SK-N-SH (cell line): Measurements from ENCODE around the gene NTSR1. TPM values are rescaled to one million over a fixed set of nuclear protein-coding genes. Genes with fewer than 3 reads are reported as not detected.

Experiments
- CTCF ChIA-PET: fragments of 300-600, 350-600 bp; formaldehyde crosslinking; extraction: SDS; loops from one replicate; lab custom pipeline; 2021; lab: Yijun Ruan, JAX
- POLR2A ChIA-PET: fragments of 350-600 bp; sonication (Branson Sonifier 250); formaldehyde crosslinking; extraction: SDS; loops from one replicate; lab custom pipeline; 2020; ENCODE audit warnings: antibody characterized with exemption, inconsistent platforms; lab: Yijun Ruan, JAX
- DNase-seq: peaks from one replicate; pipeline ENCODE4 v3.0.0; 2012
- H2AFZ ChIP-seq: fragments of 200-600 bp; sonication (generic); 2 replicates; pipeline ENCODE4 v1.8.1; 2016; ENCODE audit warnings: antibody characterized with exemption, mild to moderate bottlenecking, low read depth
- H3F3A ChIP-seq: fragments of 200-600 bp; sonication (generic); replicated peaks from 2 replicates; pipeline ENCODE3; 2016; ENCODE audit warnings: antibody characterized with exemption, mild to moderate bottlenecking; ENCODE audit not compliant: insufficient read depth
- H3K27ac ChIP-seq, 2 experiments: fragments of 200-500 bp in 1 of 2; fragments of 200-600 bp in 1 of 2; sonication (Bioruptor generic) in 1 of 2; sonication (generic), shearing (Covaris generic) in 1 of 2; 2 replicates each; pipeline versions ENCODE4 v1.5.1 to v1.6.1; 2014 to 2016; ENCODE audit warnings: low read depth in 2 of 2, inconsistent platforms in 1 of 2, low read length in 1 of 2, mild to moderate bottlenecking in 1 of 2, mixed read lengths in 1 of 2
- H3K27me3 ChIP-seq: fragments of 200-600 bp; sonication (generic), shearing (Covaris generic); 2 replicates; pipeline ENCODE4 v1.6.1; 2016; ENCODE audit warnings: mixed run types; ENCODE audit not compliant: insufficient read depth
- H3K36me3 ChIP-seq, 2 experiments: fragments of 200-500 bp in 1 of 2; fragments of 200-600 bp in 1 of 2; sonication (Bioruptor generic) in 1 of 2; sonication (generic) in 1 of 2; replicated peaks in 1 of 2; 2 replicates each; pipeline versions ENCODE3 to v1.5.1; 2014 to 2016; ENCODE audit warnings: low read length in 1 of 2, mild to moderate bottlenecking in 1 of 2; ENCODE audit not compliant: insufficient read depth in 2 of 2, control insufficient read depth in 1 of 2
- H3K4me1 ChIP-seq, 2 experiments: fragments of 200-500 bp in 1 of 2; fragments of 200-600 bp in 1 of 2; sonication (Bioruptor generic) in 1 of 2; sonication (generic), shearing (Covaris generic) in 1 of 2; 2 replicates each; pipeline versions ENCODE4 v1.5.1 to v1.6.1; 2014 to 2016; ENCODE audit warnings: low read depth in 1 of 2, low read length in 1 of 2, mixed run types in 1 of 2; ENCODE audit not compliant: insufficient read depth in 2 of 2, control insufficient read depth in 1 of 2
- H3K4me2 ChIP-seq: fragments of 200-600 bp; sonication (generic), shearing (Covaris generic); 2 replicates; pipeline ENCODE4 v1.6.1; 2017; ENCODE audit warnings: mixed run types
- H3K4me3 ChIP-seq, 2 experiments: fragments of 200-500 bp in 1 of 2; fragments of 200-600 bp in 1 of 2; sonication (Bioruptor generic) in 1 of 2; sonication (generic), shearing (Covaris generic) in 1 of 2; 2 replicates each; pipeline versions ENCODE4 v1.5.1 to v1.8.1; 2014 to 2016; ENCODE audit warnings: low read depth in 2 of 2, inconsistent platforms in 1 of 2, low read length in 1 of 2, mild to moderate bottlenecking in 1 of 2, mixed read lengths in 1 of 2, moderate library complexity in 1 of 2
- H3K79me2 ChIP-seq: fragments of 200-600 bp; sonication (generic); 2 replicates; pipeline ENCODE4 v1.8.1; 2017; ENCODE audit warnings: mild to moderate bottlenecking; ENCODE audit not compliant: insufficient read depth
- H3K9ac ChIP-seq: fragments of 200-600 bp; sonication (generic); 2 replicates; pipeline ENCODE4 v1.6.1; 2017; ENCODE audit warnings: mixed run types
- H3K9me2 ChIP-seq: fragments of 200-600 bp; sonication (generic); 2 replicates; pipeline ENCODE4 v1.6.1; 2017; ENCODE audit warnings: mixed run types
- H3K9me3 ChIP-seq: fragments of 200-600 bp; sonication (generic); 2 replicates; pipeline ENCODE4 v1.6.1; 2017; ENCODE audit warnings: mixed run types, mild to moderate bottlenecking, moderate library complexity
- H4K20me1 ChIP-seq: fragments of 200-600 bp; sonication (generic); 2 replicates; pipeline ENCODE4 v1.6.1; 2017; ENCODE audit warnings: mild to moderate bottlenecking, mixed run types; ENCODE audit not compliant: insufficient read depth
- CHD2 ChIP-seq: fragments of 150-350 bp; IDR thresholded peaks from 2 replicates; pipeline ENCODE4 v1.6.1; 2018; ENCODE audit warnings: low read length; ENCODE audit not compliant: partially characterized antibody
- FOXJ3 ChIP-seq: sonication (generic); formaldehyde crosslinking; IDR thresholded peaks from 2 replicates; pipeline ENCODE4 v1.5.1; 2020; ENCODE audit warnings: mild to moderate bottlenecking, missing genetic modification reagents
- FOXM1 ChIP-seq: IDR thresholded peaks from 2 replicates; pipeline ENCODE4 v1.4.0; 2012; ENCODE audit warnings: low read depth, mild to moderate bottlenecking
- GABPA ChIP-seq: IDR thresholded peaks from 2 replicates; pipeline ENCODE4 v1.4.0; 2012; ENCODE audit warnings: low read depth, mild to moderate bottlenecking
- NRF1 ChIP-seq: IDR thresholded peaks from 2 replicates; pipeline ENCODE4 v1.6.1; 2012; ENCODE audit warnings: low read depth, mild to moderate bottlenecking, low read length
- RAD21 ChIP-seq: IDR thresholded peaks from 2 replicates; pipeline ENCODE4 v1.6.1; 2012; ENCODE audit warnings: mild to moderate bottlenecking, low read length
- RCOR1 ChIP-seq: fragments of 150-350 bp; IDR thresholded peaks from 2 replicates; pipeline ENCODE4 v1.6.1; 2017; ENCODE audit warnings: antibody characterized with exemption, low read length
- RFX5 ChIP-seq: IDR thresholded peaks from 2 replicates; pipeline ENCODE4 v1.6.1; 2012; ENCODE audit warnings: mild to moderate bottlenecking, improper control_type of control experiment, low read length
- RXRA ChIP-seq: IDR thresholded peaks from 2 replicates; pipeline ENCODE4 v1.4.0; 2012; ENCODE audit warnings: low read depth, mild to moderate bottlenecking, borderline replicate concordance
- SIN3A ChIP-seq: IDR thresholded peaks from 2 replicates; pipeline ENCODE4 v1.6.1; 2012; ENCODE audit warnings: low read depth, mild to moderate bottlenecking, low read length, moderate library complexity, borderline replicate concordance
- SMC3 ChIP-seq: IDR thresholded peaks from 2 replicates; pipeline ENCODE4 v1.6.1; 2012; ENCODE audit warnings: low read depth, low read length, improper control_type of control experiment
- TAF1 ChIP-seq: IDR thresholded peaks from 2 replicates; pipeline ENCODE4 v1.6.1; 2012; ENCODE audit warnings: low read depth, mild to moderate bottlenecking, low read length, moderate library complexity, borderline replicate concordance
- TCF12 ChIP-seq: IDR thresholded peaks from 2 replicates; pipeline ENCODE4 v1.4.0; 2012
- USF1 ChIP-seq: IDR thresholded peaks from 2 replicates; pipeline ENCODE4 v1.4.0; 2012; ENCODE audit warnings: low read depth, borderline replicate concordance
- USF2 ChIP-seq: fragments of 150-350 bp; IDR thresholded peaks from 2 replicates; pipeline ENCODE4 v1.6.1; 2017; ENCODE audit warnings: antibody characterized with exemption, low read length, low read depth, borderline replicate concordance
- YY1 ChIP-seq: IDR thresholded peaks from 2 replicates; pipeline ENCODE4 v1.4.0; 2012; ENCODE audit warnings: low read depth, mild to moderate bottlenecking
- ZBTB33 ChIP-seq: IDR thresholded peaks from 2 replicates; pipeline ENCODE4 v1.4.0; 2012; ENCODE audit warnings: low read depth, borderline replicate concordance
- WGBS: methylation state at CpG from one replicate; pipeline ENCODE4 v1.1.6; 2017; ENCODE audit warnings: low lambda C conversion rate; 5-methylcytosine and 5-hydroxymethylcytosine counted together
- polyA plus RNA-seq, 3 experiments: library from polyadenylated mRNA; depleted of rRNA; stranded (reverse); fragments of >200 nt; gene quantifications; 2 replicates each; pipeline ENCODE4 v1.2.3, GENCODE V29; 2012

The NTSR1 gene
- polyA plus RNA-seq, 1 of the 3 experiments (the other 2 are of a cell fraction) = 8.2 TPM

- Histone ChIP-seq H3K79me2 (no peaks in the 10 kb centered on the region), H3K4me3 (no peak overlapping the region), H2AFZ (no peak overlapping the region), H3K9me2 (no peaks in the 10 kb centered on the region), H3K36me3 (no peaks in the 10 kb centered on the region), H3K4me1 (peaks cover 0 to 1% of the 10 kb centered on the region in 2 experiments; a peak in 1 of 4 replicates), H3F3A (peaks cover 4% of the 10 kb centered on the region), H3K9ac (no peak overlapping the region), H3K4me2 (no peak overlapping the region), H4K20me1 (no peaks in the 10 kb centered on the region), H3K27me3 (no peaks in the 10 kb centered on the region), H3K9me3 (peaks cover 14% of the 10 kb centered on the region; the same call in 1 of the 2 replicates), H3K27ac (no peak overlapping the region)
- no peak for DNase-seq
- WGBS = 63% methylated on average over 12 of the region's 12 CpGs
- ChIA-PET POLR2A (no interaction called here), CTCF (interaction anchor here (0.8 to 0.9 kb wide), 2 partner anchors 10 to 72 kb away, joined by 3 to 4 read pairs; partner anchors contain the start of gene NTSR1)
- TF ChIP-seq NRF1 (no peak), RXRA (no peak), FOXJ3 (CRISPR knock-in tag) (no peak), SIN3A (no peak), RFX5 (no peak), USF2 (no peak), USF1 (no peak), CHD2 (no peak), TAF1 (no peak), YY1 (no peak), SMC3 (no peak), RCOR1 (no peak), ZBTB33 (no peak), TCF12 (no peak), GABPA (no peak), FOXM1 (no peak), RAD21 (no peak)
Measured at GRCh38 chr20:62718546-62718945, 9.9 kb downstream of the NTSR1 start.
